ENCODE data around the gene UBASH3B.
"Not testable (repeated sequence)": the region's sequence is repeated elsewhere in the genome, so short reads cannot be mapped to it uniquely, and the experiment has no call there.

UBASH3B gene

DNA sequence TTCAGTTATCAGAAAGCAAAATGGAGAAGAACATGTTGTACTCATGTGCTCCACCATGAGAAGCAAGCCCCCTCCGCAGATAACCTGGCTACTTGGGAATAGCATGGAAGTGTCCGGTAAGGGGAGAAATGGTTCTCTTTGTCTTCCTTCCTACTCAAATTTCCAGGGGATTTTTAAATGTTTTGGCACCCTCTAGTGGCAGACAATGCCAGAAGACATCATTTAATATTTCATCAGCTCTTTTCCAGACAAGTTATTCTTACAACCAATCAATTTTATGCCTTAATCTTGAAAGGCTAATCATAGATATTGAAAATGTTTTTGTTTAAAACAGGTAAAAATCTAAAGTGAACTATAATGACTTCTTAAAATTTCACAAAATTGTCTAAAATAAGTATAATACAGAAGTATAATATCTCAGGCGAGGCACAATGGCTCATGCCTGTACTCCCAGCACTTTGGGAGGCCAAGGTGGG, 198.5 kb downstream of the UBASH3B start:
- DNase-seq (ENCODE audit: low read depth in 1 of 2, low spot score in 1 of 2), result peak in 1 of 2 experiments; percentile 64
- Histone ChIP-seq H3K27me3 (ENCODE audit: insufficient read depth, poor library complexity, severe bottlenecking) (no peaks in the 10 kb centered on the region), H3K27ac (replicated peaks) (no peak overlapping the region), H3K4me3 (replicated peaks; ENCODE audit: insufficient read depth, low read length) (no peak overlapping the region)
- no peak for TF ChIP-seq SPI1 (IDR thresholded peaks at IDR 0.05; ENCODE audit: borderline replicate concordance, low read depth)
- TF ChIP-seq, protein P1, sequence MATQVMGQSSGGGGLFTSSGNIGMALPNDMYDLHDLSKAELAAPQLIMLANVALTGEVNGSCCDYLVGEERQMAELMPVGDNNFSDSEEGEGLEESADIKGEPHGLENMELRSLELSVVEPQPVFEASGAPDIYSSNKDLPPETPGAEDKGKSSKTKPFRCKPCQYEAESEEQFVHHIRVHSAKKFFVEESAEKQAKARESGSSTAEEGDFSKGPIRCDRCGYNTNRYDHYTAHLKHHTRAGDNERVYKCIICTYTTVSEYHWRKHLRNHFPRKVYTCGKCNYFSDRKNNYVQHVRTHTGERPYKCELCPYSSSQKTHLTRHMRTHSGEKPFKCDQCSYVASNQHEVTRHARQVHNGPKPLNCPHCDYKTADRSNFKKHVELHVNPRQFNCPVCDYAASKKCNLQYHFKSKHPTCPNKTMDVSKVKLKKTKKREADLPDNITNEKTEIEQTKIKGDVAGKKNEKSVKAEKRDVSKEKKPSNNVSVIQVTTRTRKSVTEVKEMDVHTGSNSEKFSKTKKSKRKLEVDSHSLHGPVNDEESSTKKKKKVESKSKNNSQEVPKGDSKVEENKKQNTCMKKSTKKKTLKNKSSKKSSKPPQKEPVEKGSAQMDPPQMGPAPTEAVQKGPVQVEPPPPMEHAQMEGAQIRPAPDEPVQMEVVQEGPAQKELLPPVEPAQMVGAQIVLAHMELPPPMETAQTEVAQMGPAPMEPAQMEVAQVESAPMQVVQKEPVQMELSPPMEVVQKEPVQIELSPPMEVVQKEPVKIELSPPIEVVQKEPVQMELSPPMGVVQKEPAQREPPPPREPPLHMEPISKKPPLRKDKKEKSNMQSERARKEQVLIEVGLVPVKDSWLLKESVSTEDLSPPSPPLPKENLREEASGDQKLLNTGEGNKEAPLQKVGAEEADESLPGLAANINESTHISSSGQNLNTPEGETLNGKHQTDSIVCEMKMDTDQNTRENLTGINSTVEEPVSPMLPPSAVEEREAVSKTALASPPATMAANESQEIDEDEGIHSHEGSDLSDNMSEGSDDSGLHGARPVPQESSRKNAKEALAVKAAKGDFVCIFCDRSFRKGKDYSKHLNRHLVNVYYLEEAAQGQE (IDR thresholded peaks at IDR 0.05; ENCODE audit: insufficient replicate concordance, low read depth), result no peak
- TF ChIP-seq GABPA (IDR thresholded peaks at IDR 0.05; ENCODE audit: low read depth), result no peak
- TF ChIP-seq, protein P2, sequence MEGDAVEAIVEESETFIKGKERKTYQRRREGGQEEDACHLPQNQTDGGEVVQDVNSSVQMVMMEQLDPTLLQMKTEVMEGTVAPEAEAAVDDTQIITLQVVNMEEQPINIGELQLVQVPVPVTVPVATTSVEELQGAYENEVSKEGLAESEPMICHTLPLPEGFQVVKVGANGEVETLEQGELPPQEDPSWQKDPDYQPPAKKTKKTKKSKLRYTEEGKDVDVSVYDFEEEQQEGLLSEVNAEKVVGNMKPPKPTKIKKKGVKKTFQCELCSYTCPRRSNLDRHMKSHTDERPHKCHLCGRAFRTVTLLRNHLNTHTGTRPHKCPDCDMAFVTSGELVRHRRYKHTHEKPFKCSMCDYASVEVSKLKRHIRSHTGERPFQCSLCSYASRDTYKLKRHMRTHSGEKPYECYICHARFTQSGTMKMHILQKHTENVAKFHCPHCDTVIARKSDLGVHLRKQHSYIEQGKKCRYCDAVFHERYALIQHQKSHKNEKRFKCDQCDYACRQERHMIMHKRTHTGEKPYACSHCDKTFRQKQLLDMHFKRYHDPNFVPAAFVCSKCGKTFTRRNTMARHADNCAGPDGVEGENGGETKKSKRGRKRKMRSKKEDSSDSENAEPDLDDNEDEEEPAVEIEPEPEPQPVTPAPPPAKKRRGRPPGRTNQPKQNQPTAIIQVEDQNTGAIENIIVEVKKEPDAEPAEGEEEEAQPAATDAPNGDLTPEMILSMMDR (IDR thresholded peaks at IDR 0.05; ENCODE audit: insufficient read depth, low read length), result peak; percentile 62

DNA sequence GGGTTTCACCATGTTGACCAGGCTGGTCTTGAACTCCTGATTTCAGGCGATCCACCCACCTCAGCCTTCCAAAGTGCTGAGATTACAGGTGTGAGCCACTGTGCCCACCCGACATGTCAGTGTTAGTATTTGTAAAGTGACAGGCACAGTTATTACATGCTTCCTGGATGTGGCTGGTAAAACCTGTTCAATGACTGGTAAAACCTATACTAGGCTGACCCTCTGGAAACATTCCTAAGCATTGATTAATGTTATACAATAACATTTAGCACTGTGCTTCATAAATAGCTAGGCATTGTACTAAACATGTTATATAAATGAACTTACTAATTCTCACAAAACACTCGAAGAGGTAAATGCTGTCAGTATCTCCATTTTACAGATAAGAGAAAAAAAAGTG, 206.1 kb downstream of the UBASH3B start:
- TF ChIP-seq SPI1 (IDR thresholded peaks at IDR 0.05; ENCODE audit: borderline replicate concordance, low read depth), result no peak
- TF ChIP-seq, protein P1 (IDR thresholded peaks at IDR 0.05; ENCODE audit: insufficient replicate concordance, low read depth), result no peak
- TF ChIP-seq, protein P2 (IDR thresholded peaks at IDR 0.05; ENCODE audit: insufficient read depth, low read length), result no peak
- TF ChIP-seq POLR2AphosphoS5 (IDR thresholded peaks at IDR 0.05; ENCODE audit: low read depth), result no peak
- no peak for TF ChIP-seq GABPA (IDR thresholded peaks at IDR 0.05; ENCODE audit: low read depth)
- no peak for DNase-seq (ENCODE audit: low read depth in 1 of 2, low spot score in 1 of 2)
- Histone ChIP-seq H3K27ac (replicated peaks) (no peak overlapping the region), H3K27me3 (ENCODE audit: insufficient read depth, poor library complexity, severe bottlenecking) (peaks cover 3% of the 10 kb centered on the region), H3K4me3 (replicated peaks; ENCODE audit: insufficient read depth, low read length) (no peak overlapping the region)

DNA sequence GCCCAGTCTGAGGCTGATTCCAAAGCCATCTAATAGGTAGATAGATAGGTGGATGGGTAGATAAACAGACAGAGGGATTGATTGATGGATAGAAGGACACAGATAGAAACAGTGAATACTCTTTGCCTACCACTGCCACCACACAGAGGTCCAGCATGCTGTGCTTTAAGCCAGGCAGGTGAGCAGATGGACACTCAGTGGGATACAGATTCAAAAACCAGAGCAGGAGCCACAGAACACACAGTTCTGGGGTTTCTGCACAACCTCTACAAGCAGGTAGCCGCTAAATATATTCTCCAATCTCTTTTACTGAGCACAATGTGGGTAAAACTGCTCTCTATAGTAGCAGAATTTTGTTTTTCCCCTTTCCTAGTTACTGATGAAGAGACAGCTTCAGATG, 206.6 kb downstream of the UBASH3B start:
- peaks cover 3% of the 10 kb centered on the region for H3K27me3 ChIP-seq (ENCODE audit: insufficient read depth, poor library complexity, severe bottlenecking)
- no peak overlapping the region for H3K4me3 ChIP-seq (replicated peaks; ENCODE audit: insufficient read depth, low read length)
- no peak for DNase-seq (ENCODE audit: low read depth in 1 of 2, low spot score in 1 of 2)
- TF ChIP-seq POLR2AphosphoS5 (IDR thresholded peaks at IDR 0.05; ENCODE audit: low read depth) (no peak), SPI1 (IDR thresholded peaks at IDR 0.05; ENCODE audit: borderline replicate concordance, low read depth) (no peak), GABPA (IDR thresholded peaks at IDR 0.05; ENCODE audit: low read depth) (no peak)
- TF ChIP-seq, protein P1 (IDR thresholded peaks at IDR 0.05; ENCODE audit: insufficient replicate concordance, low read depth), result no peak
- TF ChIP-seq, protein P2 (IDR thresholded peaks at IDR 0.05; ENCODE audit: insufficient read depth, low read length), result no peak
- H3K27ac ChIP-seq (replicated peaks), result no peak overlapping the region

- not testable (repeated sequence) for H3K27ac ChIP-seq (replicated peaks); H3K4me3 ChIP-seq (replicated peaks; ENCODE audit: insufficient read depth, low read length); DNase-seq (ENCODE audit: low read depth in 1 of 2, low spot score in 1 of 2); H3K27me3 ChIP-seq (ENCODE audit: insufficient read depth, poor library complexity, severe bottlenecking)
Observed at GRCh38 chr11:122863154-122863553, 207.6 kb downstream of the UBASH3B start.

Data from HL-60 (cell line).